NCI-H1105 (cell line): ENCODE measurements around the gene CFAP46.
A peak's percentile ranks its signal among the peaks of the same experiment; 100 is the strongest.

Source experiments
- DNase-seq: peaks from one replicate; lab custom pipeline; 2025; lab: John Stamatoyannopoulos, UW

The CFAP46 gene

DNA sequence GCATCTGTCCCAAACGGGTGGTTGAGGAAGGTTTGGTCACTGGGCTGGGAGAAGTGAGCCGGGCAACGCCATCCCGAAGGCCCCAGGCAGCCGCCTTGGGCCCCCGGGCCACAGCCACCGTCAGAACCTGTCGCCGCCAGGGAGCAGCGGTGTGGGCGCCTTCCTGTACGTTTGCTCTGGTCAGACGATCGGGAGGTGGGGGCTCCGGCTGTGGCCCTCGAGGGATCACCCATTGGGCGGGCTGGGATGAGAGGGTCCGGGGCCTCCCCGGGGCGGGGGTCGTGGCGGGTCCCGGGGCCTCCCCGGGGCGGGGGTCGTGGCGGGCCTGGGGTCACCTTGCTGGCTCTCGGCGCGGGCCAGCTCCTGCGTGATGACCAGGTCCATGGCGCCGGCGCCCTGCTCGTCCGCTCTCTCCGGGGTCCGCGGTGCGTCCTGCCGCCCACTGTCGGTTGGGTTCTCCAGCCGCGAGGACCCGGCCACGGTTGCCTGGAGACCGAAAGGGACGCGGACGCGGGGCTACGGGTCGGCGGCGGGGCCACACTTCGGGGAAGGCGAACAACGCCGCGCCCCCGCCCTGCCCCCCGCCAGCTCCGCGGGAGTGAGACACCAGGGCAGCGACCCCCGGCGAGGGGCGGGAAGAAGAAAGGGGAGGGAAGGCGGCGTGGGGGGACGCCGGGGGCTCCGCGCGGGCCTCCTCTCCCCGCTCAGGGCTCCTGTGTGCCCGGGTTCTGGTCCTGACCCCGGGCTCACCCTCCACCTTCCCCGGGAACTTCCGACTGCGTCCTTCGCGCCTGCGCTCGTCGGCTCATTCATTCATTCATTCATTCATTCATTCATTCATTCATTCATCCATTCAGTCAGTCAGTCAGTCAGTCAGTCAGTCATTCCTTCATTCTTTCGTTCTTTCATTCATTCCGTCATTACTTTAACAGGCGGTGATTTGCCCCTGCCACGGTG, at the start of gene CFAP46:
CFAP46 (minus strand) TSS at position 470 of the 957 bp plus-strand sequence; CDS start at position 384, 86 bp downstream.
- peak; percentile 35 for DNase-seq

DNA sequence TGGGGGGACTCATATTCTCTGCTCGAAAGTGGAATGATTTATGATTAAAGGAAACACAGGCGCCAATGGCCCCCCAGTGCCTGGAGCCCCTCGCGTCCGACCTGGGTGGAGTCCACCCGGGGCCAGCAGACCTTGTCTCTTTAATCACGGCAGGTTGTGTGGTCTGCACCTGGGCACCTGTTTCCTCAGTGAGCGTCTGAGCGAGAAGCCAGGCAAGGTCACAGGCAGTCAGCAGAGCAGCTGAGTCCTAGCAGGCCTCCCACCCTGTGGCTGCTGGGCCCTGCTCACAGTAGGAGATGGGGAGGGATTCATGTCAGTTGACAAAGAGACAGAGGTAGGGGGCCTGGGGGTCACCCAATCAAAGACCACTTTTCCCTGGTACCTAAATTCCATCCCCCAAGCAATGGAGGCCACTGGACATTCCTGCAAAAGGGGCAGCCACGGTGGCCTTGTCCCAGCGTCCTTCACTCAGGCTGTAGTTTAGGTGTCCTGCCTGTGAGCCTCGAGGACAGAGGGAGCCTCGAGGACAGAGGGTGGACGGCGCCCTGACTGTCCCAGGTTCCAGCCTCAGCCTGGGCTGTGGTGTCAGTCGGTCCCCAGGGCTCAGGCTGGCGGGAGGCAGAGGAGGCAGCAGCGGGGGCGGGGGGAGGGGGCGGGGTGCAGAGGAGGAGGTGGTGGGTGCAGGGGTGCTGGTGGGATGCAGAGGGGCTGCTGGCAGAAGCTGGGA, 49.5 kb upstream of the CFAP46 start:
- DNase-seq, result no peak

DNA sequence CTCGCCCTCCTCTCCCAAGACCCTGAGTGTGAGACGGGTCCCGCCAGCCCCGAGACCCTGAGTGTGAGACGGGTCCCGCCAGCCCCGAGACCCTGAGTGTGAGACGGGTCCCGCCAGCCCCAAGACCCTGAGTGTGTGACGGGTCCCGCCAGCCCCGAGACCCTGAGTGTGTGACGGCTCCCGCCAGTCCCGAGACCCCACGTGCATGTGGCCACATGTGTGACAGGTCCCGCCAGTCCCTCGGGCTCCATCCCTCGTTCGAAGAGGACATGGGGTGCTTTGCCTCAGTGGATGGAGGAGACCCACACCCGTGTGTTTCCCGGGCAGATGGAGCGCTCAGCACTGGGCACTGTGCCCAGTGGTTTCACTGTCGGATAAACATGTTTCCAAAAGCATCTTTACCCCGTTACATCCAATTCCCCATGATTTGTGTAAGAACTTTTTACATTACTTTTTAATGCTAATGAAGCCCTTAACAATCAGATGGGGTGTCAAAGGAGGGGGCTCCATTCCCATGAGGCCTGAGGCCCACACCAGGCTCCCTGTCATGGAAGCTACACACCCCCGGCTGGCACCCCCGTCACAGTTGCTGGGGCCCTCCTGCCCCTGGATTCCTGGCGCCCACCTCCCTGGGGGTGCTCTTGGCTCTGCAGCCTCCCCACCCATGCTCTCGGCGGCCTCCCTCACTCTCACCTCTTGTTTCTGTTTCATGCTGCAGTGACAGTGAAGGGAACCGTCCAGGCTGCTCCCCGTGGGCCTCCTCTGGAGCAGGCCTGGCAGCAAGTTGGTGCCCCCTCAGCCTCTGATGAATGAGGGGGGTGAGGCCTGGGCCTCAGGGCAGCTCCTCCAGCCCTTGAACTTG, 48.5 kb upstream of the CFAP46 start:
- no peak for DNase-seq

DNA sequence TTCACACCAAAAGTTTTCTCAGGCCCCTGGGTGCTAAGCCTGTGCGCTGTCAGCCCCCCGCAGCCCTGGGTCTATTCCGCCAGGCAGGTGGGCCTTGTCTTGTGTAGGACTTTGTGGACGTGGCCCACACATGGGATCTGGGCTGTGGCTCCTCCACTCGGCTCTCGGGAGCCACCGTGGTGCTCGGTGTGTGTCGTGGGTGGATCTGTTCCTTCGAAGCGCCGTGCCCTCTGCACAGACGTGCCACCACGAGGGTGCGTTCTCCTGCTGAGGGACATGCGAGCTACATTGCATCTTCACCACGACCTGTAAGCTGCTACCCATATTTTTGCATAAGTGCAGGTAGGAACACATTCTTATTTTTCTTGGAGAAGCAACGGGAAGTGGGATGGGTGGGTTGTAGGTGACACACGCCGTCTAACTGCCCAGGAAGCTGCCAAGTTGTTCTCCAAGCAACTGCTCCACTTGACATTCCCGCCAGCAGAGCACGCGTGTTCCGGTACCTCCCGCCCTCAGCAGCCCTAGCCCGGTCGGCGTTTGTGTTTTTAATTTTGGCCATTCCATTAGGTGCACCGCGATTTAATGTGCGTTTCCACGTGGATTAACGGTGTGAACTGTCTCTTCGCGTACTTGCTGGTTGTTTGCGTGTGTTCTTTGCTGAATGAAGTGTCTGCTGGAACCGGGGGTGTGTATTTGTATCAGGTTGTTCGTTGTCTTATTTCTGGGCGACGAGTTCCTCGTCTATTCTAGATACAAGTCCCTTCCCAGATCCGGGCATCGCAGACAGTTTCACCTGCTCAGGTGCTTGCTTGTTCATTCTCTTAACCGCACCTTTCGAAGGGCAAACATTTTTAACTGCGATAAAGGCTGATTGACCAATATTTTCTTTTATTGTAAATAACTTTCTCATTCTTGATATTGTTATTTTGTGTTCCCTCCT, 47.4 kb upstream of the CFAP46 start:
- no peak for DNase-seq

DNA sequence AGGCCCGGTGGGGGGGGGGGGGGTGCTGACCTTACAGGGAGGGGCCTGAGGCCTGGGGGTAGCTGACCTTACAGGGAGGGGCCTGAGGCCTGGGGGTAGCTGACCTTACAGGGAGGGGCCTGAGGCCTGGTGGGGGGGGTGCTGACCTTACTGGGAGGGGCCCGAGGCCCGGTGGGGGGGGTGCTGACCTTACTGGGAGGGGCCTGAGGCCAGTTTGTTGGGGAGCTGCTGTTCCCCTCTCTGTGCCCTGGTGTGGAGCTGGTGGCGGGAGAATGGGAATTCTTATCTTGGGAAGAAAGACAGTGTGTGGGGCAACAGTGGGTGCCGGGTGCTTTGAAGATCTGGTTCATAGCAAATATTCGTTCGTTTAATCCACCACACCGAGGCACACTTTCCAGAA, 46.6 kb upstream of the CFAP46 start:
- no peak for DNase-seq

DNA sequence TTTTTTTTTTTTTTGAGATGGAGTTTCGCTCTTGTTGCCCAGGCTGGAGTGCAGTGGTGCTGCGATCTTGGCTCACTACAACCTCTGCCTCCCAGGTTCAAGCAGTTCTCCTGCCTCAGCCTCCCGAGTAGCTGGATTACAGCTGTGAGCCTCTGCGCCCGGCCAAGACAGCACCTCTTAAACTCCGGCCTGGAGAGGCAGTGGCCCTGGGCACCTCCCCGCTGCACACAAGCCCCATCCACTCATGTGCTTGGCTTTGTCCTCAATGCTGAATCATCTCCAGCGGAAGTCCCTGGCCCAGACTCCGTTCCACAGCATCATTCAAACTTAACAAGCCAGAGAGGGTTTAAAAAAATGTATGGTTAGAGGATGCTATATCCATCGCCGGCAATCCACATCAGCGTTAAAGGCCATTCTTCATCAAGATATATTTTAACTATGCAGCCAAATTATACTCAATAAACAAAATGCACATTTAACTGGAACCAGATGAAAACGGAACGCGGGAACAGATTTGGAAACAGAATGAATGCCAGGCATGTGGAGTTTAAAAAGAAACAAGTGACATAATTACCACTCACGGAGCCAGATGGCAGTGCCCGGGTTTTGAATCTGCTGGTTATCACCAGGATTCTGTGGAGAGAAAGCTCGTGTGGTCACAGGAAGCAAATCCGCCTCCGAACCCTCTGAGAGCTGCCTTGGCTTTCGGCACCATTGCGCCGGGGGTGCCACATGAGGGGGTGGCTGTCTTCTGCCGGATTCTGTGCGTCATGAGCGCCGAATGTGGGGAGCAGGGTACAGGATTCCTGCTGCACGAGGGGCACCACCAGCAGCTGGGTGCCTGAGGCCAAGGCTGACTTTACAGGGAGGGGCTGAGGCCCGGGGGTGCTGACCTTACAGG, 45.6 kb upstream of the CFAP46 start:
- no peak for DNase-seq

DNA sequence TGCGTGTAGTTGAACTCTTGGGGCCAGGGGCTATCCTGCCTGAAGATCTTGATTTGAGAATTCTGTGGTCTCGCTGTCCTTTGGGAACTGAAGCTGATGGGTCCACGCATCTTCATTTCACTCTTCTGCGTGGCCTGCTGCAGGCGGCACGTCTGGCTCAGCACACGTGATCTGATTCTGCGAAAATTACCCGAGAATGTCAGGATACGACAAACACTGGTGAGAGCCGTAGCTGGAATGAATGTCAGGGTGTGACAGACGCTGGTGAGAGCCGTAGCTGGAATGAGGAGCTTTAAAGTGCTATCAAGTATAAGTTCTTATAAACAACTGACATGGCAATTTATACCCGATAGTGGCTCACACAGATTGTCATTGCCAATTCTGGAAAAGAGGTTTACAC, 44.6 kb upstream of the CFAP46 start:
- DNase-seq, result no peak

DNA sequence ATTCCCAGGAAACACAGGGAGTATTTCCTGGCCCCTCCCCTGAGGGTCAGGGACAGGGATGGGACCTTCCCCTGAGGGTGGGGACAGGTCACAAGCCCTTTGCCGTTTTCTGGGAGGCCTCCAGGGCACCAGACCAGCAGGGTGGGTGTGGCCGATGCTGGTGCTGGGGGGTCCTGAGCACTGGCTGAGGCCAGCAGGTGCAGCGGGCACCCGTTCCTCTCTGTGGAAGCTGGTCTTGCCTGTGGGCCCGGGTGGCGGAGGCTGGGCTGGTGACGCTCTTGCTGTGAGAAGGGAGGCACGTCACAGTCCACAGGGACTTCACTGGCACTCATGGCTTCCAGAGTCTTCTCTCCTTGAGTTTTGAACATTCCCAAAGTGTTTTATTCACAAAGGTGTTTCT, 44.2 kb upstream of the CFAP46 start:
- no peak for DNase-seq

DNA sequence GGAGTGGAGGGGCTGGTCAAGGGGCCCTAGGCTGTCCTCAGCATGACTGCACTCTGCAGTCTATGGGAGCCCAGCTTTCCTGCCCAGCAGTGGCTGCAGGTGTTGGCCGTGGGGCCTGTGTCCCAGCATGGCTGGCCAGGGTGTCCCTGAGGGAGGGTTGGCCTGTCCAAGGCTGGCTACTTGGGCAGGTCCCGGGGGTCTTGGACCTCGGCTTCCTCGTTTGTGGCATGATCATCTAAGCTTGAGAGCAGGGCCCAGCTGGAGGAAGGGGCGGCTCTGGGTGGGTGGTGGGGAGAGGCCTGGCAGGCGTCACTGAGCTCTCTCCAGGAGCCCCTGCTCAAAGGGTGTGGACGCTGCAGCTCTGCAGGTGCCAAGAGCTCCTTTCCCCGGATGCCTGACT, 43.7 kb upstream of the CFAP46 start:
- DNase-seq, result no peak

DNA sequence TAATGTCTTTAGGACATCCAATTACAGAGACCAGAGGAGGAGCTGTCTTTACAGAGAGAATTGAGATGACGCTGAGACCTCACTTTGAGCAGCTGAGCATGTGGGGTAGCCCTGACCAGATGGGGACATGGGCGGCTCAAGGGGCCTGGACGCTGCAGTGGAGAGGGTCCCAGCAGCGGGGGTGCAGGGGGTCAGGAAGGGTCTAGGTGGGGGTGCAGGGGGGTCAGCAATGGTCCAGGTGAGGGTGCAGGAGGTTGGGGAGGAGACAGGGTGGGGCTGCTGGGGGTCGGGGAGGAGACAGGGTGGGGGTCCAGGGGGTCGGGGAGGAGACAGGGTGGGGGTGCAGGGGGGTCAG, 43.2 kb upstream of the CFAP46 start:
- DNase-seq, result no peak

DNA sequence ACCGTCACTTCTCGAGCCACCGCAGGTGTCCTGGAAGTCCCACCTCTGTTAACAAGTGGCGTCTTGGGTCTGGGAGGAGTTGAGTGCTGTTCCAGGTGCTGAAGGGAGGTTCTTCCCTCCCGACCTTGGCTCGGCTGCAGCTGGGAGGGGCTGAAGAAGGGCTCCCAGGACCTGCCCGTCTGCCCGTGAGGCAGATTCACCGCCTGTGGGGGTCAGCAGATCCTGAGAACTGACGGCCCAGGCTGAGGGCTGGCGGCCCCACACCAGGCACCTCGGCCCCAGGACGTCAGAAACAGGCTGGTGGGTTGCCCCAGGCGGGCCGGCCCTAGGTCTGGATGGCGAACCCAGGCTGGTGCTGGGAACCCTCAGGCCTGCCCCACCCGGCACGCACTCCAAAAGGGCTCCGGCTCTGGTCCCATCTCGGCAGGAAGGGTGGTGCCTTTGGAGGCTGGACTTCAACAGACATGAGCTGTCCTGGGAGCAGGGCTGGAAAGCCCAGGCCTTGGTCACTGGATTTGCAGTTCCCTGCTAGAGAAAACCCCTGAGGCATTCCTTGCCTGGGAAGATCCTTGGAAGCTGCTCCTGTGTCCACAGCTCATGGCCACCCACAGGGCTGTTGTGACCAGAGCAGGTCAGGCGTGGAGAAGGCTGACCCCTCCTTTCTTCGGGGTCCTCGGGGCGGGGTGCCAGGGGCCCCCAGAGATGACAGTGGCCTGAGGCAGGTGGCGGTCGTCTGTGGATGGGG, 42.6 kb upstream of the CFAP46 start:
- no peak for DNase-seq

DNA sequence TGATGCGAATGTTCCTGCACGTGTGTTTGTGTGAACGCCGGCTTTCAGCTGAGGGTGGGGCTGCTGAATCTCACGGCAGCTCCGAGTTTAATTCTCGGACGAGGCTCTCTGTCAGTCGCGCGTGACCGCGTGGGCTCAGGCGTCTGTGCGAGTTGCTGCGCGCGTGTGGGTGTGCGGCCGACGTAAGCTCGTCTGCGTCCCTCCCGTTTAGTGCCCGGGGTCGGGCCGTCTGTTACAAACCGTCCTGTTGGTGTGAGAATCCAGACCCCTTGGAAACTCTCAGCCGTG, 41.6 kb upstream of the CFAP46 start:
- DNase-seq, result no peak

DNA sequence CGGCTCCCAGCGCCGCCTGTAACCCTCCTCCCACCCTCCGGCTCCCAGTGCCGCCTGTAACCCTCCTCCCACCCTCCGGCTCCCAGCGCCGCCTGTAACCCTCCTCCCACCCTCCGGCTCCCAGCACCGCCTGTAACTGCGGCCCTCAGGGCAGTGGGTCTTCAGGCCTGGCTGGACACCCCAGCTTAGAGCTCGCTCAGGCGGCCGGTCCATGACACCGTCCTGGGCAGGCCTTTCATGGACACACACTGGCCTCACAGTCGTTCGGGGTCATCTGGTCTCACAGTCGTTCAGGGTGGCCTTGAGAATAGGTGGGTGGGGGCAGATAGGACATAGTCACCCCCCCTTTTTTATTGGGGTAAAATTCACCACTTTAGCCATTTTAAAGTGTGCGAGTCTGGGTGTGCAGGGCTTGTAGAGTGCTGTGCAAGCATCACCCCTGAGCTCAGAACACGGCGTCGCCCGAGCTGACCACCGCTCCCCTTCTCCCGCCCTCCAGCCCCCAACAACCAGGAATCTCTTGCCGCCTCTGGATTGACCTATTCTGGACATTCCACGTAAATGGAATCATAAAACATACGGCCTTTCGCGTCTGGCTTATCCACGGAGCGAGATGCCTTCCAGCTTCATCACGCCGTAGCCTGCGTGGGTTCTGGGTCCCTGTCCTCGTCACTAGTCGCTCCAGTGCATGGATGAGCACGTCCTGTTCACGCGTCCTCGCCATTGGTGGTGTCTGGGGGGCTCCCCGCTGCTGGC, 41.1 kb upstream of the CFAP46 start:
- no peak for DNase-seq

DNA sequence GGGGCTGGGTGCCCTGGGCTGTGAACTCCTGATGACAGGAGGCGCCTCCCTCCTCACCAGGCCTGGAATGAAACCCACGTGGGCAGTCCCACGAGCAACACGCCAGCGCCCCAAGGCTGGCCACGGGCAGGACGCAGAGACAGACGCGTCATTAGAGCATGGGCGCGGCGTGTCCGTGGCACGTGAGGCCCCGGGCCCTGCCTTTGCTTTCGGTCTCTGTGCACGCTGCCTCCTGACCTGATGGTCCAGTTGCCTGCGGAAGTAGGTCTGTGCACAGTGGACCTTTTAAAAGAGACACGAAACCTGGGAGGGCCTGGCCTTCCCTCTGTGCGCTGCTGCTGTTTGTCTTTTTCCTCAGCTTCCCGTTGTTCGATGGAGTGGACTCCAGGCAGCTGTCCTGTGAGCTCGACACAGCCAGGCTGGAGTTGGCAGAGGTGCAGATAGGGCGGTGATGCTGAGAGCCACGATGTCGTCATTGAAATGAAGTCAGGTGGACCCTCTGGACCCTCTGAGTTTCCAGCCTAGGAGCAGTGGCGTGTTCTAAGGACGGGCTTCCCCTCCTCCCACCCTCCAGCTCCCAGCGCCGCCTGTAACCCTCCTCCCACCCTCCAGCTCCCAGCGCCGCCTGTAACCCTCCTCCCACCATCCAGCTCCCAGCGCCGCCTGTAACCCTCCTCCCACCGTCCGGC, 40.1 kb upstream of the CFAP46 start:
- DNase-seq, result peak; percentile 8

DNA sequence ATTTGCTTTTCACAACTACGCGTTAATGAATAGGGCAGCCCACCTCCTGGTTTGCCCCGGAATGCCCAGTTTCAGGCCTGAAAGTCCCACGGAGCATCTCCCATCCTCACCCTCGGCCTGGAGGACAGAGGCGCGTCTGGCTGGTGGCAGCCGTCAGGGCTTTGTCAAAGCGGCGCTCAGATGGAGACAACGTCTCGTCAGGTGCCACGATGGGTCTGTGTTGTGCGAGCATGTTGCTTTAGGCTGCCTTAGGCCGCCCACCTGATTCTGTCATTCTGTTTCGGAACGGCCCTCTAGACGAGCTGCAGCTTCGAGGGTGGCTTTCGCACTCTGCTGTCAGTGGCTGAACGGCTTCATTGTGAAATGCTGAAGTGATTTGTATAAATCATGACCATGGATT, 39.4 kb upstream of the CFAP46 start:
- DNase-seq, result no peak

DNA sequence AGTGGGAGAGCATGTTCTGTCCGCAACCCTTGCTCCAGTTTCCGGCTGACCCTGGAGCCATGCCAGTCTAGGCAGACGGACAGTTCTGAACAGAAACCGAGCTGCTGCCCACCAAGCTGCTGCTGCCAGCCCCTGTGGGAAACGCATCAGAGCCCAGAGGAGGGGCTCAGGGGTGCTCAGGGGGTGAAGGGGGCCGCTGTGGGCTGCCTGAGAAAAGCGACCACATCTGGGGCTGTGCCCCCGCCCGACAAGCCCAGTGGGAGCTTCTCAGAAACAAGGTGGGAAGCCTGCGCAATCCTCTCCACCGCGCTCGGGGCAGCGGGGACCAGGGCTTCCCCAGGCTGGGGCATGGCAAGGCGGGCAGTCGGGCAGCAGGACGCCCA, 38.8 kb upstream of the CFAP46 start:
- no peak for DNase-seq

DNA sequence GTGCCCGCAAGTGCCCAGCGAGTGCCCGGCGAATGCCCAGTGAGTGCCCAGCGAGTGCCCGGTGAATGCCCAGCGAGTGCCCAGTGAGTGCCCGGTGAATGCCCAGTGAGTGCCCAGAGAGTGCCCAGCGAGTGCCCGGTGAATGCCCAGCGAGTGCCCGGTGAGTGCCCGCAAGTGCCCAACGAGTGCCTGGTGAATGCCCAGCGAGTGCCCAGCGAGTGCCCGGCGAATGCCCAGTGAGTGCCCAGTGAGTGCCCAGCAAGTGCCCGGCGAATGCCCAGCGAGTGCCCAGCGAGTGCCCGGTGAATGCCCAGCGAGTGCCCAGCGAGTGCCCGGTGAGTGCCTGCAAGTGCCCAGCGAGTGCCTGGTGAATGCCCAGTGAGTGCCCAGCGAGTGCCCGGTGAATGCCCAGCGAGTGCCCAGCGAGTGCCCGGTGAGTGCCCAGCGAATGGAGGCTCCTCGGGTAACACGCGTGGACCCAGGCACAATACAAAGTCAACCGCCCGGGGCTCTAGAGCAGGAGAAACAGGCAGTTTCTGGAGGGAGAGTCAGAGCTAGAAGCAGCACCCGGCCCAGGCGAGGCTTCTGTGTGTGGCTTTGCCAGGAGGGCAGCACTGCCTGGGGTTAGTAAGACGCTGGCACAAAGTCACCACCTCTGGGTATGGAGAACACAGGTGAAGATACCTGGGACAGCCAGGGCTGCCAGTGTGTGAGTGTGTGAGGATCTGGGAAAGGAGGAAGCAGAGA, 38.2 kb upstream of the CFAP46 start:
- DNase-seq, result no peak
